Tibial nerve (tissue), 4 donors: Measurements from ENCODE around the gene COL19A1. TPM values are rescaled to one million over a fixed set of nuclear protein-coding genes. Genes with fewer than 3 reads are reported as not detected.
"Not testable (repeated sequence)": the region's sequence is repeated elsewhere in the genome, so short reads cannot be mapped to it uniquely, and the experiment has no call there.

Experiments
- DNase-seq, 2 donors: peaks; one replicate each; pipeline ENCODE4 v3.0.0-alpha.2; 2019; ENCODE audit warnings: low spot score in 2 of 2
- H3K27ac ChIP-seq, 4 donors: fragments of 200-600 bp; sonication (generic) in 3 of 4; one replicate each; pipeline ENCODE4 v1.5.1; 2017 to 2019; ENCODE audit warnings: mild to moderate bottlenecking in 1 of 4
- H3K27me3 ChIP-seq, 2 donors: fragments of 200-600 bp; sonication (generic) in 1 of 2; one replicate each; pipeline versions ENCODE4 v1.5.1 to v1.6.0; 2017 to 2019
- H3K36me3 ChIP-seq, 3 donors: fragments of 200-600 bp; sonication (generic); one replicate each; pipeline ENCODE4 v1.5.1; 2018 to 2019
- H3K4me1 ChIP-seq, 4 donors: fragments of 200-600 bp; sonication (generic) in 3 of 4; one replicate each; pipeline ENCODE4 v1.5.1; 2017 to 2019
- H3K4me3 ChIP-seq, 4 donors: fragments of 200-600 bp; sonication (generic) in 3 of 4; one replicate each; pipeline ENCODE4 v1.5.1; 2017 to 2019; ENCODE audit warnings: mild to moderate bottlenecking in 1 of 4, moderate library complexity in 1 of 4
- H3K9me3 ChIP-seq, 4 donors: fragments of 200-600 bp; sonication (generic) in 3 of 4; one replicate each; pipeline ENCODE4 v1.5.1; 2017 to 2019
- CTCF ChIP-seq, 5 experiments: fragments of 200-600 bp in 3 of 5; fragments of 450-650 bp in 2 of 5; sonication (generic) in 3 of 5; IDR thresholded peaks; one replicate each; pipeline ENCODE4 v1.5.1; 2016 to 2019; ENCODE audit warnings: antibody characterized with exemption in 5 of 5, mild to moderate bottlenecking in 3 of 5, moderate library complexity in 2 of 5
- EP300 ChIP-seq, 2 donors: sonication (generic); formaldehyde crosslinking; IDR thresholded peaks; one replicate each; pipeline ENCODE4 v1.6.1; 2017; ENCODE audit warnings: antibody characterized with exemption in 2 of 2, mild to moderate bottlenecking in 1 of 2
- POLR2A ChIP-seq, 2 donors: fragments of 450-650 bp; IDR thresholded peaks; one replicate each; pipeline ENCODE4 v1.6.1; 2017; ENCODE audit warnings: antibody characterized with exemption in 2 of 2, mild to moderate bottlenecking in 2 of 2, moderate library complexity in 2 of 2
- WGBS, 2 donors: methylation state at CpG; one replicate each; pipeline ENCODE4 v1.1.5; 2018; 5-methylcytosine and 5-hydroxymethylcytosine counted together
- total RNA-seq, 4 donors: library from RNA; depleted of rRNA; stranded (reverse); fragments of >200 nt; gene quantifications; one replicate each; pipeline ENCODE4 v1.1.0, GENCODE V29; 2016

COL19A1 gene
- total RNA-seq, 4 donors from 2014 or later: under 0.01 to 0.42 TPM; not detected in 2

DNA sequence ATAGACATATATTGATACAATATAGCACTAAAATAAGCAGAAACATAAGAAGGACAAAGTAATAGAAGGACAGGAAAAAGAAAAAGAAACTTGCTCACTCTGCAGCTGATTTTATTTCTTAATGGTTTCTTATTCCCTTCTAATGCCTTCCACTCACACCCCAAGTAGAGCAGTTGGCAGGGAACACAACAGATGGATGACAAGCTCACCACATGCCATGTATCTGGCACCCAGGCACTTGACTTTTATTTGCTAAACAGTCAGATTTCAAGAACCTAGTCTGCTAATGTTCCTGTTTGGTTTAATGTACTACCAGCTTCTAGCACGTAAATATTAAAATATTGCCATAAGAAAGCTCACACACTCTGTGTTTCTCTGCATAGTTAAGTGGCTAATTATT lies 87.1 kb downstream of the COL19A1 start:
- H3K27ac ChIP-seq: no peak overlapping the region
- DNase-seq: no peak
- WGBS, 2 donors: 92 to 95% methylated on average over 1 of the region's 1 CpG
- no peaks in the 10 kb centered on the region for H3K36me3 ChIP-seq
- no peak for TF ChIP-seq CTCF (IDR thresholded peaks at IDR 0.05)
- TF ChIP-seq EP300 (IDR thresholded peaks at IDR 0.05): no peak
- no peak for TF ChIP-seq POLR2A (IDR thresholded peaks at IDR 0.05)
- H3K4me1 ChIP-seq: no peaks in the 10 kb centered on the region
- no peak overlapping the region for H3K4me3 ChIP-seq
- no peaks in the 10 kb centered on the region for H3K27me3 ChIP-seq
- no peaks in the 10 kb centered on the region for H3K9me3 ChIP-seq

DNA sequence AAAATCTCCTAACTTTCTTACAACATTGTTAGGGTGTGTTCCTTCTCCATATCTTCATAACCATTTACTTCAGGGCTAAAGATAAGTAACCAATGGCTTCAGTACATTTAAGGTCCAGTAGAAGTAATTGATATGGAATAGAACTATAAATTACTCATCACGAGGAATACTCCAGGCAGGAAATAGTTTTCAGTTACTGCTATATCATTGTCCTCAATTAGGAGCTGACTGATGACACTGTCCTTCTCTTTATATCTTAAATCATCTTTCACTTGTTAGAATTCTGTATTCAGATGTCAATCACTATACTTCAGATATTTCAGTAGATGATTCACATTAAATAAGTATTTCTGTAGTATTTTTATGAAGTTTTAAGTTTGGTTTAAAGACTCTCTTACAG lies 88.4 kb downstream of the COL19A1 start:
- TF ChIP-seq EP300 (IDR thresholded peaks at IDR 0.05): no peak
- TF ChIP-seq POLR2A (IDR thresholded peaks at IDR 0.05): no peak
- no peak for TF ChIP-seq CTCF (IDR thresholded peaks at IDR 0.05)
- 60 to 63% methylated on average over 1 of the region's 1 CpG for WGBS, 2 donors

GRCh38 chr6:69957985-69958559 lies 91.7 kb downstream of the COL19A1 start:
- TF ChIP-seq POLR2A (IDR thresholded peaks at IDR 0.05) (no peak), EP300 (IDR thresholded peaks at IDR 0.05) (no peak), CTCF (IDR thresholded peaks at IDR 0.05) (no peak)
- Histone ChIP-seq H3K9me3 (no peaks in the 10 kb centered on the region), H3K36me3 (no peaks in the 10 kb centered on the region), H3K27me3 (no peaks in the 10 kb centered on the region), H3K27ac (no peak overlapping the region), H3K4me1 (no peaks in the 10 kb centered on the region), H3K4me3 (no peak overlapping the region)
- 81 to 84% methylated on average over 3 of the region's 3 CpGs for WGBS, 2 donors
- no peak for DNase-seq

More for the DNA sequence above, 88.4 kb downstream of the COL19A1 start:
- Histone ChIP-seq H3K9me3 (no peaks in the 10 kb centered on the region), H3K4me1 (no peaks in the 10 kb centered on the region), H3K36me3 (no peaks in the 10 kb centered on the region), H3K27ac (no peak overlapping the region), H3K27me3 (no peaks in the 10 kb centered on the region), H3K4me3 (no peak overlapping the region)
- no peak for DNase-seq

- no peak overlapping the region for H3K4me3 ChIP-seq
- no peak overlapping the region for H3K27ac ChIP-seq
- no peak for DNase-seq
- TF ChIP-seq POLR2A (IDR thresholded peaks at IDR 0.05) (no peak), CTCF (IDR thresholded peaks at IDR 0.05) (no peak), EP300 (IDR thresholded peaks at IDR 0.05) (no peak)
- H3K27me3 ChIP-seq: no peaks in the 10 kb centered on the region
- 79 to 84% methylated on average over 1 of the region's 1 CpG for WGBS, 2 donors
- H3K9me3 ChIP-seq: no peaks in the 10 kb centered on the region
- no peaks in the 10 kb centered on the region for H3K36me3 ChIP-seq
- H3K4me1 ChIP-seq: no peaks in the 10 kb centered on the region
These were observed 92.6 kb downstream of the COL19A1 start for GRCh38 chr6:69958978-69959377.

DNA sequence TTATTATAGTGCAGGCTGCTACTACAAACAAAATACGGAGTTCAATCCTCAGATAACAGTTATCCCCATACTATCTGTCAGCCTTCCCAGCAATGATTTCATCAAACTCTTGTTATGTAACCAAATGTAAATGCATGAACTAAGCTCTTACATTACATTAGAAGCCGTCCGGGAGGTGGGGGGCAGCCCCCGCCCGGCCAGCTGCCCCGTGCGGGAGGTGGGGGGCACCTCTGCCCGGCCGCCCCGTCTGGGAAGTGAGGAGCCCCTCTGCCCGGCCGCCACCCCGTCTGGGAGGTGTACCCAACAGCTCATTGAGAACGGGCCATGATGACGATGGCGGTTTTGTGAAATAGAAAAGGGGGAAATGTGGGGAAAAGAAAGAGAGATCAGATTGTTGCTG lies 99.6 kb downstream of the COL19A1 start:
- H3K4me1 ChIP-seq, H3K27me3 ChIP-seq, H3K9me3 ChIP-seq, H3K36me3 ChIP-seq, H3K27ac ChIP-seq, DNase-seq, H3K4me3 ChIP-seq: not testable (repeated sequence)
- WGBS, 2 donors: 93 to 96% methylated on average over 16 of the region's 16 CpGs

DNA sequence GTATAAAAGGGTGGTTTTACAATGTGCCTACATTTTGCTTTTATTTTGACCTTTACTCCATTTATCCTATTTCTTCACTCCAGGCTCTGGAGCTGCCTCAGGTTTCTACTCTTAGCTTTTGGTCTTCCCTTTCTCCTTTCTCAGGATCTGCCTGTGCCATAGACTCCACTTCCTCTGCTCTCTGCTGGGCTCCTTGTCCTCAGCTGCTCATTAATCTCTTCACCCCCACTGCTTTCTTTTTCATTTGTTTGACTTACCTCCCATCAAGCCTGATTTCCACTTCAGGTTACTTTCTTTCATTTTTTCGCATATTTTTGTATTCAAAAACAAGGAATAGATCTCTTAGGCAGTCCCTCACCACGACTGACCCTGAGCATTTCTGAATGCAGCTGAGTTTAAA lies 106.8 kb downstream of the COL19A1 start:
- Histone ChIP-seq H3K36me3 (no peaks in the 10 kb centered on the region), H3K27me3 (no peaks in the 10 kb centered on the region), H3K4me1 (no peaks in the 10 kb centered on the region), H3K4me3 (no peak overlapping the region), H3K9me3 (no peaks in the 10 kb centered on the region), H3K27ac (no peak overlapping the region)
- no peak for TF ChIP-seq EP300 (IDR thresholded peaks at IDR 0.05)
- no peak for TF ChIP-seq POLR2A (IDR thresholded peaks at IDR 0.05)
- TF ChIP-seq CTCF (IDR thresholded peaks at IDR 0.05): no peak
- DNase-seq: no peak
- 39 to 47% methylated on average over 2 of the region's 2 CpGs for WGBS, 2 donors
